H7 (cell line): ENCODE data around the gene FBXL7. TPM values are rescaled to one million over a fixed set of nuclear protein-coding genes. Genes with fewer than 3 reads are reported as not detected.
A peak's percentile ranks its signal among the peaks of the same experiment; 100 is the strongest.

ENCODE experiments used
- DNase-seq: peaks from one replicate; pipeline ENCODE4 v3.0.0; 2012
- H3K27me3 ChIP-seq: 2 replicates; pipeline ENCODE4 v1.6.0; 2011; ENCODE audit warnings: mild to moderate bottlenecking, low read length; ENCODE audit not compliant: control insufficient read depth, insufficient read depth
- H3K36me3 ChIP-seq: replicated peaks from 2 replicates; pipeline ENCODE4 v1.5.1; 2011; ENCODE audit warnings: low read length; ENCODE audit not compliant: control insufficient read depth, insufficient read depth
- H3K4me3 ChIP-seq: 2 replicates; pipeline ENCODE4 v1.5.1; 2011; ENCODE audit warnings: low read depth, mild to moderate bottlenecking, control low read depth, low read length, moderate library complexity; ENCODE audit not compliant: insufficient read depth
- total RNA-seq: library from RNA; depleted of rRNA; stranded (reverse); fragments of >200 nt; shearing (Covaris generic); gene quantifications from 2 replicates; pipeline ENCODE4 v1.2.3, GENCODE V29; 2014

Gene FBXL7
- total RNA-seq, 1 experiment from 2014 or later: 7.5 TPM

DNA sequence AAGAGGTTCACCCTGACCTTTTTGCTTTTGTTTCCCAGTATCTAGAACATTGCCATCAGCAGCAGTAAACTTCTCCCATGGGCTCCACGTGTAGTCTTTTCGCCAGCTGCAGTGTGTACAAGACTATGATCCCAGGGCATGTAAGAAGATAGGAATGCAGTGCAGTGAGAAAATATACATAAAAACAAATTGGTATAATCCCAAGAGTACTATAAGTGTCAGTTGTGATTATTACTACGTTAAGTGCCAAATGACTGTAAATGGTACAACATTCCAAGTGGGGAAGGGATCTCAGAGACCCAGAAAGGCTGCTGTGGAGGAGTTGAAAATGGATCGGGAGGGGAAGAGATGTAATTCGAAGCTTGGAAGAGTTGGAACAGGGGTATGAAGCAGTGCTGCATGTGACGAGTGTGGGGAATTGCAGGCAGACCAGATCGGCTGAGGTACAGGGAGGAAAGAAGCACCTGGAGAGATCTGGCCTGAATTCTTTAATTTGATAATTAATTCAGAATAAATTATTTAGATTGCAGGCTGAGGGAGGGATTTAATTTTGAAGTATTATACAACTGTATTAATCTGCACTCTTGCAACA lies 95.1 kb downstream of the FBXL7 start:
- no peak overlapping the region for H3K4me3 ChIP-seq
- H3K36me3 ChIP-seq: no peaks in the 10 kb centered on the region
- H3K27me3 ChIP-seq: no peaks in the 10 kb centered on the region
- peak; percentile 23 for DNase-seq

DNA sequence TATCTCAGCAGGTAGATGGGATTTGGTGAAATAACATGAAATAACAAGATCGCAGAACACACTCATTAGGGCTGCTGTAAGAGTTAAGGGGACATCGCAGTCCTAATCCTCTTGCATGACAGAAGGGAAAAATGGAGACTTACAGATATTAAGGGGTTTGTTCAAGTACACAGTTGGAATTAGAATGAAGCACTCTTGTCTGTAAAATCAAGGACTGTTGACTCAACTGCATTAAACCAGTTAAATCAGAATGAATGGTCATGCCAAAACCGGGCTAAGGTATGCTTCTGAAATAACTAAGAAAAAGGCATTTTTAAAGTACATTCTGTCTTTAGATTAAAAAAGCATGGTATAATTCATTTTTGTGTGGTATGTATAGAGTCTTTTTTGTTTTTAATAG lies 95.9 kb downstream of the FBXL7 start:
- H3K27me3 ChIP-seq: no peaks in the 10 kb centered on the region
- no peaks in the 10 kb centered on the region for H3K36me3 ChIP-seq
- no peak for DNase-seq
- H3K4me3 ChIP-seq: no peak overlapping the region

DNA sequence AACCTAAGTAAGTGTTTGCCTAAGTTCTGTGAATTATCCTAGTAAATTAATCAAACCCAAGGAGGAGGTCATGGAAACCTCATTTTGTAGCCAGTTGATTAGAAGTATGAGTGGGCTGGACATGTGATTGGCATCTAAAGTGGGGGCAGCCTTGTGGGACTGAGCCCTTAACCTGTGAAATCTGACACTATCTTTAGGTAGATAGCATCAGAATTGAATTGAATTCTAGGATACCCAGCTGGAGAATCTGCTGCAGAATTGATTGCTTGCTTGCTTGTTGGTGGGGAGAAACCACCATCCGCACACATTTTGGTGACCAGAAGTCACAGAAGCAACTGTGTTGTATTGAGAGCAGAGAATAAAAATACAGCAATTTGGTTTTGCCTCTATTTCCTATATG lies 97.0 kb downstream of the FBXL7 start:
- H3K4me3 ChIP-seq: no peak overlapping the region
- H3K27me3 ChIP-seq: no peaks in the 10 kb centered on the region
- H3K36me3 ChIP-seq: no peaks in the 10 kb centered on the region
- no peak for DNase-seq

DNA sequence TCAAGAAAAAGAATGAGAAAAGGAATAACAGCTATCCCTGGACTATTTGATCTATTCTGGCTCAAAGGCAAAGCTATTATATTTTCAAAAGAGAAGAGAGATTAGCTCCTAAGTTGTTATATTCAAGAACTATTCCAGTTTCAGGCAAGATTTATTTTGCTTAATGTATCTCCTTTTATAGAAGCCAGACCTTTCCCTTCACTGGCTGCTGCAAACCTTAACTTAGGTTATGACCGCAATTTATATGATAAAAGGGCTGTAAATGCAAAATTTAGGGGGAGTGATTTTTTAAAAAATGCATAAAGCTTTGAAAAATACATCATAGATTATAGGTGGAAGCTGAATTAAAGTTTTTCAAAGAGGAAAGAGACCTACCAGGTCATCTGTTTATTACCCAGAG lies 97.8 kb downstream of the FBXL7 start:
- Histone ChIP-seq H3K36me3 (no peaks in the 10 kb centered on the region), H3K27me3 (no peaks in the 10 kb centered on the region), H3K4me3 (no peak overlapping the region)
- DNase-seq: no peak

DNA sequence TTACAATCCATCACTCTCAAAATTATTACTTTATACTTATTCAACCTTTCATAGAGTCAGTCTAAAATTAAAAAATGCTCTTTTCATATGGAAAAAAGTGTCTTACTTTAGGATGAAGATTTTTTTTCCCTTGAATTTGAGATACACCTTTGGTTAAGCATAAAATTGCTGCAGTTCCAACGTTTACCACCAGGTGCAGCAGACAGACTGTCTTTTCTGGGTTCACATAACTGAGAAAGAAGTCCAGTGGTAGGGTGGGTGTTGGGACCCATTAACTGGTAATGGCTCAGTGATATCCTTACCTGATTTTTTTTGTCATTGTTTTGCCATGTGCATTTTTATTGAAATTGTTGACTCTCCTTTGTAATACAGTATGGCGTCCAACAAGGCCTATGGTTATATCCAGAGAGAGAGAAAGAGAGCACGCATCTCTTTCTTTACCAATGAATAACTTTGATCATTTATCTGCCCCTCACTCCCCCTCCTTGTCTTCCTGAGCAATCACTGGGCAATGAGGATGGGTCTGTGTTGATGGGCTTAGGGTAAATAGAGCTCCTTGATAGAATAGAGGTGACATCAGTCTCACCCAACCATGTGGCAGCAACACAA lies 98.4 kb downstream of the FBXL7 start:
- H3K36me3 ChIP-seq: no peaks in the 10 kb centered on the region
- no peak overlapping the region for H3K4me3 ChIP-seq
- no peaks in the 10 kb centered on the region for H3K27me3 ChIP-seq
- DNase-seq: no peak

- DNase-seq: no peak
- Histone ChIP-seq H3K27me3 (no peaks in the 10 kb centered on the region), H3K36me3 (no peaks in the 10 kb centered on the region), H3K4me3 (no peak overlapping the region)
Observed at GRCh38 chr5:15600035-15600434, 100.1 kb downstream of the FBXL7 start.

DNA sequence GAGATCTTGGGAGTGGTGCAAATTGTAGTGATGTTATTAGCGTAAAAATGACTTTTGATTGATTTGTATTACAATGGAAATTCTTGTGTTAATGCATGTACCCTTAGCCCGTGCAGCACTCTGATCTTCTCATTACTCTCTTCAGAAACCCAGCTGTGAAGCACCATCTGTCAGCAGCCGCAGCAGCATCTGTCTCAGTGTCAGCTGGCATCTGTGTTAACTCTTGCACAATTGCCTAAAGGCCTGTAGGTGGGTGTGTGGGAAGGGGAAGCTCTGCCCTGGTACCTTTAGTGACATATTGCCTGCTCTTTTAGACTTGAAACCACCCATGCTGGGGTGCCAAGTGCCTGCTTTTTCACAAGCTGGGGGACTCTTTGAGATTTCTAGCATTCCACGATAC lies 101.3 kb downstream of the FBXL7 start:
- Histone ChIP-seq H3K36me3 (no peaks in the 10 kb centered on the region), H3K27me3 (no peaks in the 10 kb centered on the region), H3K4me3 (no peak overlapping the region)
- no peak for DNase-seq

GRCh38 chr5:15601853-15602252 lies 101.9 kb downstream of the FBXL7 start:
- H3K36me3 ChIP-seq: no peaks in the 10 kb centered on the region
- no peak overlapping the region for H3K4me3 ChIP-seq
- no peaks in the 10 kb centered on the region for H3K27me3 ChIP-seq
- no peak for DNase-seq

DNA sequence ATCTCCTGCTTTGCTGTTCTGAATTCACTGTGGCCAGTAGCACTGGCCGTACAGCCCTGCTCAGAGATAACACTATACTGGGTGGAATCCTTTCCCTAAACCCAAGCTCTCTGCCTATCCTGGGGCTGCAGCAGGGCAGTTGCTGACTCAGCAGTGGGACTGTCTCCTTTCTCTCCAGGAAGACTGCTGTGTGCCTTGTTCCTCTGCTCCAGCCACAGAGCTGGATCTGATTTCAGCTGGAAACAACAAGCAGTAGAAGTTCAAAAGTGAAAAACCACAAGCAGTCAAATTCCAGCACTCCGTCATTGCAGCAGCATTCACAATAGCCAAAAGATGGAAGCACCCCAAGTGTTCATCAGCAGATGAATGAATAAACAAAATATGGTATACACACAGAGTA lies 105.0 kb downstream of the FBXL7 start:
- DNase-seq: no peak
- Histone ChIP-seq H3K27me3 (no peaks in the 10 kb centered on the region), H3K4me3 (no peak overlapping the region), H3K36me3 (no peaks in the 10 kb centered on the region)

- H3K36me3 ChIP-seq: no peaks in the 10 kb centered on the region
Observed at GRCh38 chr5:15606197-15606596, 106.2 kb downstream of the FBXL7 start.

GRCh38 chr5:15607076-15607475 lies 107.1 kb downstream of the FBXL7 start:
- no peak overlapping the region for H3K4me3 ChIP-seq
- no peak for DNase-seq
- no peaks in the 10 kb centered on the region for H3K27me3 ChIP-seq
- H3K36me3 ChIP-seq: no peaks in the 10 kb centered on the region

More at GRCh38 chr5:15606197-15606596, 106.2 kb downstream of the FBXL7 start:
- DNase-seq: no peak
- H3K4me3 ChIP-seq: no peak overlapping the region
- no peaks in the 10 kb centered on the region for H3K27me3 ChIP-seq

GRCh38 chr5:15609076-15609725 lies 109.2 kb downstream of the FBXL7 start:
- no peaks in the 10 kb centered on the region for H3K36me3 ChIP-seq
- no peaks in the 10 kb centered on the region for H3K27me3 ChIP-seq
- no peak for DNase-seq
- H3K4me3 ChIP-seq: no peak overlapping the region

DNA sequence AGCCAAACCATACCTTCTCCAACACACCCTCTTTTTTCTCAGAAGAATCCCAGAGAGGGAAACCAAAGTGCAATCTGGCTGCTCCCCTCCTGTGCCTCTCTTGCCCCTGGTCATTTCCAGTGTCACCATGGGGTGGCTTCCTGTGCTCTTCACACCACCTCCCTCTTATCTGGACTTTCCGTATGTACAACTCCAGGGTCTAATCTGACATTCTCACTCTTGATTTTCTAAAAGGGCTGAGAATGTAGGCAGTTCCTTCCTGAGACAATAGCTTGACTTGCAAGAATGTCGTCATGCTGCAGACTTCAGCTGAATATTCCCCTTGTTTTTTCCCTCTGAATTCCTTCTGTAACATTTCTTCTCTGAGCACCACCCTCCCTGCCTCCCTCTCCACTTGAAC lies 110.2 kb downstream of the FBXL7 start:
- Histone ChIP-seq H3K27me3 (no peaks in the 10 kb centered on the region), H3K4me3 (no peak overlapping the region), H3K36me3 (no peaks in the 10 kb centered on the region)
- no peak for DNase-seq

DNA sequence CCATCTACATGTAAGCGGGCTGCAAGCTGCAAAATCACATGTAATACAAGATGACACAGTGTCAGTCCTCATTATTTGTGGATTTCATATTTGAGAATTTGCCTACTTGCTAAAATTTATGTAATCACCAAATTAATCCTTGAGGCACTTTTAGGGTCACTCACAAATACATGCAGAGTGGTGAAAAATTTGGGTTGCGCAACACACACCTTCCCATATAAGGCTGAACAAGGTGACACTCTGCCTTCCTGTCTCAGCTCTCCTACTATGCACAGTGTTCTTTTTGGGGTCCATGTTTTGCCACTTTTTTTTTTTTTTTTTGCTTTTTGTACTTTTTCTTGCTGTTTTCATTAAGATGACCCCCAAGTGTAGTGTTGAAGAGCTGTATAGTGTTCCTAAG lies 111.0 kb downstream of the FBXL7 start:
- no peak overlapping the region for H3K4me3 ChIP-seq
- no peaks in the 10 kb centered on the region for H3K27me3 ChIP-seq
- H3K36me3 ChIP-seq: no peaks in the 10 kb centered on the region
- no peak for DNase-seq

DNA sequence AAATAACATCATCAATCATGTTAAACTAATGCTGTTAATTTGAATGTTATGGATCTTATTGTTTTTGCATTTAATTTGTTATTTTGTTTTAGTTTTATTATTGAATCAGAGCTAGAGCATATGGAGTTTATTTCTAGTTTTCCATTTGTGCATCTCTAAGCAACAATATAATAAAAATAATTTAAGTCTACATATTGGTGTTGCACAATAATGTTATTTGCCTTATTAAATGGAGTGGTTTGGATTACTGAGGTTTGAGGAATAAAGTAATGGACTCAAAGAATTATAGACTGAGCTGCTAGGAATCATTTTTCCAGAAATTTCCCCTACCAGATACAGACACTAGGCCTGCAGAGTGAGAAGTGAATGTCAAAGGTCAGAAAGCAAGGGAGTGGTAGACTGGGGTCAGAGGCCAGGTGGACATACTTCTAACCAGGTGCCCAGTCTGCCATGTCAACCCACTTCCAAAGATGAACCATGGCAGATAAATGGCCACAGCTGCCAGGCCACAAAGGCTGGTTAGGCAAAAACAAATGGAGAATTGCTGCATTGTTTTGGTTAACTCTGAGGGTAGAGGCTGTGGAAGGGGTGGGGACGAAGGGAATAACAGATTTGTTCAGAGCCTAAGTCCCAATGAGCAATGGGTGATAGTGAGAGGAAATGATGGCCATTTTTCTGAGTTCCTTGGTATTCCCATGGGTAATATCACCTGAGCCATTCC lies 113.1 kb downstream of the FBXL7 start:
- Histone ChIP-seq H3K4me3 (no peak overlapping the region), H3K27me3 (no peaks in the 10 kb centered on the region), H3K36me3 (no peaks in the 10 kb centered on the region)
- no peak for DNase-seq
